Measurements from ENCODE around the gene HIPK1. TPM values are rescaled to one million over a fixed set of nuclear protein-coding genes. Genes with fewer than 3 reads are reported as not detected.

Gene HIPK1
- total RNA-seq, 1 donor from 2014 or later = 33.6 TPM

GRCh38 chr1:113913312-113913668, 15.8 kb upstream of the HIPK1 start:
- no peak for DNase-seq (ENCODE audit: extremely low read depth, low read depth, low spot score)

GRCh38 chr1:113913887-113914664, 15.0 kb upstream of the HIPK1 start:
- no peak for DNase-seq (ENCODE audit: extremely low read depth, low read depth, low spot score)

- DNase-seq (ENCODE audit: extremely low read depth, low read depth, low spot score) = no peak
Measured at GRCh38 chr1:113916974-113917373, 12.2 kb upstream of the HIPK1 start.

GRCh38 chr1:113917400-113918082, 11.6 kb upstream of the HIPK1 start:
- no peak for DNase-seq (ENCODE audit: extremely low read depth, low read depth, low spot score)

GRCh38 chr1:113918243-113918642, 10.9 kb upstream of the HIPK1 start:
- DNase-seq (ENCODE audit: extremely low read depth, low read depth, low spot score) = no peak

- no peak for DNase-seq (ENCODE audit: extremely low read depth, low read depth, low spot score)
Measured at GRCh38 chr1:113922957-113923356, 6.2 kb upstream of the HIPK1 start.

GRCh38 chr1:113924473-113924872, 4.7 kb upstream of the HIPK1 start:
- no peak for DNase-seq (ENCODE audit: extremely low read depth, low read depth, low spot score)

GRCh38 chr1:113928187-113928930, 765 bp upstream of the HIPK1 start:
- no peak for DNase-seq (ENCODE audit: extremely low read depth, low read depth, low spot score)

GRCh38 chr1:113929750-113930498, 800 bp downstream of the HIPK1 start:
- no peak for DNase-seq (ENCODE audit: extremely low read depth, low read depth, low spot score)

- no peak for DNase-seq (ENCODE audit: extremely low read depth, low read depth, low spot score)
Measured at GRCh38 chr1:113930499-113931161, 1.5 kb downstream of the HIPK1 start.

GRCh38 chr1:113931451-113931851, 2.3 kb downstream of the HIPK1 start:
- DNase-seq (ENCODE audit: extremely low read depth, low read depth, low spot score) = no peak

- no peak for DNase-seq (ENCODE audit: extremely low read depth, low read depth, low spot score)
Measured at GRCh38 chr1:113934006-113934405, 4.9 kb downstream of the HIPK1 start.

GRCh38 chr1:113934511-113935055, 5.5 kb downstream of the HIPK1 start:
- DNase-seq (ENCODE audit: extremely low read depth, low read depth, low spot score) = no peak

- DNase-seq (ENCODE audit: extremely low read depth, low read depth, low spot score) = no peak
Measured at GRCh38 chr1:113935176-113935575, 6.1 kb downstream of the HIPK1 start.

GRCh38 chr1:113935970-113936369, 6.8 kb downstream of the HIPK1 start:
- DNase-seq (ENCODE audit: extremely low read depth, low read depth, low spot score) = no peak

GRCh38 chr1:113937146-113937545, 8.0 kb downstream of the HIPK1 start:
- DNase-seq (ENCODE audit: extremely low read depth, low read depth, low spot score) = no peak

- no peak for DNase-seq (ENCODE audit: extremely low read depth, low read depth, low spot score)
Measured at GRCh38 chr1:113938192-113938591, 9.1 kb downstream of the HIPK1 start.

- no peak for DNase-seq (ENCODE audit: extremely low read depth, low read depth, low spot score)
Measured at GRCh38 chr1:113940365-113941244, 11.5 kb downstream of the HIPK1 start.

GRCh38 chr1:113941245-113941559, 12.1 kb downstream of the HIPK1 start:
- no peak for DNase-seq (ENCODE audit: extremely low read depth, low read depth, low spot score)

Data from glomerular endothelial cell (primary cell).